Measurements from ENCODE around the gene BPIFB6.

GRCh38 chr20:32984196-32984595 is 47.3 kb upstream of the BPIFB6 start:
- TF ChIP-seq CTCF (conservative IDR thresholded peaks at IDR 0.05) = no peak
- TF ChIP-seq EZH2 (IDR thresholded peaks at IDR 0.05; ENCODE audit: low read depth) = no peak
